GM19238 (cell line): ENCODE data around the gene SEMA4D.
A peak's percentile ranks its signal among the peaks of the same experiment; 100 is the strongest.

Source experiments
- DNase-seq: peaks from one replicate; pipeline ENCODE4 v3.0.0; 2011; ENCODE audit warnings: low spot score; ENCODE audit not compliant: insufficient read length

The SEMA4D gene

DNA sequence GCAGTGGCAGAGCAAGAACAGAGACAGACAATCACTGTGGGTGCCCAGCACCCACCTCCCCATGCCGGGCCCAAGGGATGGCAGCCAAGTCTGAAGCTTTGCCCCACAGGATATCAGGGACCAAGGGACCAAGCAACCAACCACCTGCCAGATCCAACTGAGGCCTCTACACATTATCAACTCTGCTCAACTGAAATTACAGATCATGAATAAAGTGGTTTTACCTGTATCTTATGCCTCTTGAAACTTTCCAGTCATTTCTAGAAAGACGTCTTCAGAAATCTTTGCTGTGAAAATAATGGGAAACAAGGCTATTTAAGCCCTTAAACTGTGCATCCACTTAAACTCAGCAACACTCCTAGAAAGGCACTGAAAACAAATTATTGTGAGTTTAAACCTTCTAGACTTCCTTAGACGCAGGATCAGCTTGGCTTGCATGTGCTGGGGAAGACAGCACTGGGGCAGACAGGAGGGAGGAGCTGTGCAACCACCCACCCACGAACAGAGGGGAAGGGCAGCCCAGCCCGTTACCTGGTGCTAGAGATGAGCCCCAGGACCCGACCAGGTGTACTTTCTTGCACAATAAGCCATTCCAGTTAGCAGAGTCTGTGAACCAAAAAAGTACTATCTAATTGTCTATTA, 80.0 kb downstream of the SEMA4D start:
- DNase-seq = no peak

DNA sequence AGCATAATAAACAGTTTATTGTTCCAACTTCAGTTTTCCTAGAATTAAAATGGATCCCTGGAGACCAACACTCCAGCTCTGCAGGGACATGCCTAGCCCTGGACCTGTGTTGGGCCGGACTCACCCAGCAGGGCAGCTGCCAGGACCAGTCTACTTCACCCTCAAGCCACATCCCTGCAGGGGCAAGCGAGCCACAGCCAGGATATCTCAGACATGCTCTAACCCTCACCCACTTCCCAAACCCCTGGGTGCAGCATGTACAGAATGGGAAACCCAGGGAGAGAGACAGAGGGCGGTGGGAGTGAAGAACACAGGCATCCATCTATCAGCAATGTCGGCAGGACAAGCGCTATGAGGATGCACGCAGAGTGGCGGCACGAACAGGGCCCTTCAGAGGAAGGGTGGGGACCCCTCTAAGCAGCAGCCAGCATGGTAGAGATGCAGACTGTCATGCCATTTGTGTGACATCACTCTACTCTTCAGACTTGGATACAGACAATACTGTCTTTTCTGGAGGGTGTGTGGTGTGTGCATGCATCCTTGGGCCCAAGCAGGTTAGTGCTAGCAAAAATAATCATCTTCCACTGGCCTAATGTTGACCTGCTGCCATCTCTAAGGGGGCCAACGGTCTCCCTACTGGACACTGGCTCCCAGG, 83.1 kb downstream of the SEMA4D start:
- DNase-seq = no peak

DNA sequence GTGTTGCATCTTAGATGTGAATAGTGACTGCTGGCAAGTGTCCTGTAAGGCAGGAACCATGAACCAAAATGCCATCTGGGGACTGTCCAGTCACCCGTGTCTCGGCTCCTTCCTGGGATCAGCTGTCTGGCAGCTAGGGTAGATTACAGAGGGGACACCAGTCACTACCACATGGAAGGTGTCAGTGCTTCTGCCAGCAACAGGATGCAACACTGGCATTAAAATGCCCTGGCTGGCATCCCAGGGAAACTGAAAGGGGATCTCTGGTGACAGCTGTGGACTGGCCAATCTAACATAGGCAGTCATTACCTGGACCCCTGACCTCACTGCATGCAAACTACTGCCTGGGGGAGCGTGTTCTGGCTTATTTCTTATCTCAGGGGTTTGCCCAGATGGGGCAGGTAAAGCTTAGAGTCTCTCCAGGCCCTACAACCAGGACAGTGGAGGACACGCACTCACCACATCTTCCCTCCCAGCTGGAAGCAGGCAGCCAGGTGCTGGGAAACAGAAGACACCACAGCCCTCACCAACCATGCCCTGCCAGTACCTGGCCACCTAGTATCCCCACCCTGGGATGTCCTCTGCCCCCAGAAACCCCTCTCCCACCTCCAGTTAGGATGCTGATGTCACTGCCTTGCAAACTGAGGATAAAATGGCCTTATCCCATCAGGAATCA, 83.8 kb downstream of the SEMA4D start:
- DNase-seq = no peak

DNA sequence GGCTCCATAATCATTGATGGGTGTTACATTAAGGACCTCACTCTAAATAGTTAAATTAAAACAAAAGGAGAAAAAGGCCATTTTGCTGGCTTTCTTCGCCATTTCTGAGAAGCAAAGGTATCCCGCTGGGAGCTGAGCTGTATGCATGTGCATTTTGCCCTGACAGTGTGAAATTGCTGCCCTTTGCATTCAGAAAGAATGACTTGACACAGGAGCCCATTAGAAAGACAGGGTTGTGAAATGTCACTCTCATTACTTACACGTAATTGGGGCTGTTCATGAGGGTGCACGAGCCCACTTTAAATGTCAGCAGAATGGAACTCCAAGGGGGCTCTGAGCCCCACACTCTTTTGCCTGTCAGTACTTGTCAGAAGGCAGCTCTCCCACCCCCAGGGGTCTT, 85.0 kb downstream of the SEMA4D start:
- no peak for DNase-seq

DNA sequence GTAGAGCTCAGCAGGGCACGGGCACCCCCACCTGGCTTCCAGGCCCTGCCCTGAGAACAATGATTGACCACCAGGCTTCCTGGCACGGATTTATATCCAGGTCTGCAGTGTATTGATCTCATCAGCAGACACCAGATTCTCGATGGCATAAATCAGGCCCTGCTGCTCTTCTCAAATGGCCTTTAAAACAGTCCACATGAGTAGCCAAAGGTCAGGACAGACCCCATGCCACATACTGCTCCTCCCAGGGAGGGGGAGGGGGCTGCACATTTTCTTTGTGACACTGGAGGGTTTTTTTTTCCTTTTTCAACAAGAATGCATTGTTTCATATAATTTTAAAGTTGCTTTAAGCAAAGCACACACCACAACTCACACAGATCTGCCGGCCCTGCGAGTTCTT, 85.4 kb downstream of the SEMA4D start:
- no peak for DNase-seq

DNA sequence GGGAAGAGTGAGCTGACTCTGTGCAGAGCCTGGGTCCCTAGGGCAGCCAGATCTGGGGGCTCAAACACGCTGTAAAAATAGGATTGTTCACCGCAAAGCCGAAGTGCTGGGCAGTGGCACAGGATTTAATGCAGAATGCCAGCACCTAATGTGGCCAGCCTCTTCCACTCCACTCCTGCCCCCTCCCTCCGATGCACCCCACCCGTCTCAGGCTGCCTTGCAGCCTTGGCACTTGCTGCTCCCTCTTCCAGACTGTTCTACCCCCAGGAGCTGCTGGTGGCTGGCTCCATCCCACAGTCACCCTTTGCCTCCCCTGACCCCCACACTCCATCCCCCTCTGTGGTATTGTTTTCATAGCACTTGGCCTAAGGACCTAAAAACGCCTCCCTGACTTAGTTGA, 86.2 kb downstream of the SEMA4D start:
- no peak for DNase-seq

DNA sequence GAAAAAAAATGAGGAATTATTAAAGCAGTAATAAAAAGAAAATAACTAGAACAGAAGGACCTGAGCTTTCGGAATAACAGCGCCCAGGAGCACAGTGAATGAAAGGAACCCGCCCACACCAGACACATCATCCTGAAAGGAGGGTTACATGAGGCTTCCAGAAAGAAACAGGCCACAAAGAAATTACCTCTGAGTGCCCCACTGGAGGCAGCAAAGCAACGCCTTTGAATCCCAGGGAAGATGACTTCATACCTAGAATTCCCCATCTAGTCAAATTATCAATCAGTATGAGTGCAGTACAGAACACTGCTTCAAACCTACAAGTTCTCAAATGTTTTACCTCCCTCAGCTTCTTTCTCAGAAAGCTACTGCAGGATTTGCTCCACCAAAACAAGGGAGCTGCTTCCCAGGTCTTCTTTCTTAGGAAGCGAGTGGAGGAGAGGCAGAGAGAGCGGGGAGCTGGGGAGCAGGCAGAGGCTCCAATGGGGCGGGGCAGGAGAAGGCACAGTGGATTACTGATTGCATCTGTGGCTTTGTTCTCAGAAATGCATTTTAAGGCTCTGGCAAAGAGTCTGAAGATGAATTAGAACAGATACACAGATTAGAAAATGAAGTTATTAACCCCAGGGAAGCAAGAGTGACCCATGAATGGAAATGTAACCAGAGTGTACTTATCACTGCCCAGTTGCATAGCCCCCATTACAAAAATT, 87.1 kb downstream of the SEMA4D start:
- DNase-seq = no peak

DNA sequence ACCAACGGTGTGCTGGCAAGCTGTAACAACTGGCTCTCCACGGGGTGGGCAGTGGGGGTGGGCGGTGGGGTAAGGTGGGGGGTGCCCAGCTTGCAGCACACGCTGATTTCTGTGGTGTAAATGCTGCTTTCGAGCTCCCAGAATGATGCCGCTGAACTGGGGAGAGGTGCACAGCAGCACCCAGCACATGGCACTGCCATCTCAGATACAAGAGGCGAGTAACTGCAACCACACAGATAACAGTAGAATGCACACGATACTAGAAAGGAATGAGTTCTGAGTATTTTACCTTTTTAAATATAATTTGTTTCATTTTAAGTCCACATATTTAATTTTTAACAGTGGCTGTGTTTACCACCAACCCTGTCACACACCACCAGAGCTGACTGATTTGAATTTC, 87.9 kb downstream of the SEMA4D start:
- DNase-seq = no peak

DNA sequence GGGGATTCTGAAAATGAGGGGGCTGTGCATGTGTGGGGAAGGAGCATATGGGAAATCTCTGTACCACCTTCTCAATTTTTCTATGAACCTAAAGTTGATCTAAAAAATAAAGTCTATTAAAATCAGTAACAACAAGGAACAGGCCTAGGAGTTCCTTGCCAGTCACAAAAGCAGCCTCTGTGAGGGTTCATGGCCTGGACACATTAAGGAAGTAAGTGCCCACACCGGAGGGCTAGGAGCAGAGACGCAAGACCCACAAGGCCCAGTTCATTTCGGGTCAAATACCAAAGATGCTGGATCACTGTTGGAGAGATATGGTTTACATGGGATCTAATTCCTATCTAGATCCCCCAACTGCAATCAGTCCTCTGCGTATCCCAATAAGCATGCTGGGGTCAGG, 88.4 kb downstream of the SEMA4D start:
- DNase-seq = no peak

DNA sequence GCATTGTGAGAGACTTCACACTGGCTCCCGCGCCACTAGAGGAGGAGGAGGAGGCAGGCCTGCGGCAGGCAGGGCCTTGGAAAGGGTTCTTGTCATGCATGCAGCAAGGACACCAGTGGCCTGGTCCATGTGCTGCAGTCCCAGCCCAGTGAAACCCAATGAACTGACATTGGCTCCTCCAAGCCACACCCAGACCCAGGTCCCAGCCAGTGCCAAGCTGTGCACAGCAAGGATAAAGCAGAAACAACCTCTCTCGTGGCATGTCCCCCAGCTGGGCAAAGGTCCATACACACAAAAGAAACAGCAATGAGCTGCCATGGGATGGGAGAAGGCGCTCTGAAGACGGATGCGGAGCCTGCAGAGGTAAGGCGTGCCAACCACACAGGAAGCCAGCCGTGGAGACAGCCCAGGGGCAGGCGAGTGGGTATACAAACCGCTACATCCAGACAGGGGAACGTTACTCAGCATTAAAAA, 89.2 kb downstream of the SEMA4D start:
- no peak for DNase-seq

DNA sequence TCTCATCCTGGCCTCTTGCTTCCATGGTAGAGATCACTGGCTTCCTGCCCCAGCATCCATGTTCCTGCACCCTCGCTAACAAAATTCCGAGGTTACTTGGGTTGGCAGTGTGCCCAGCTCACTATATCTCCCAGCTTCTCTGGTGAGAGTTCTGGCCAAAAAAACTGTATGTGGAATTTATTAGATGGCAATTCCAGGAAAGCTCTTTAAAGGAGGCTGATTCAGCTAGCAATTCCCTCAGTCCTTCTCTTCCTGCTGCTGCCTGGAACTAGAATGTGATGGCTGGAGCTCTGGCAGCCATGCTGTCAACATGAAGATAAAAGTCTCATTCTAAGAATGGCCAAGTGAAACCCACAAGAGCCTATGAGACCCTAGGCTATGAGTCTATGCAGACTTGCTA, 90.8 kb downstream of the SEMA4D start:
- no peak for DNase-seq

DNA sequence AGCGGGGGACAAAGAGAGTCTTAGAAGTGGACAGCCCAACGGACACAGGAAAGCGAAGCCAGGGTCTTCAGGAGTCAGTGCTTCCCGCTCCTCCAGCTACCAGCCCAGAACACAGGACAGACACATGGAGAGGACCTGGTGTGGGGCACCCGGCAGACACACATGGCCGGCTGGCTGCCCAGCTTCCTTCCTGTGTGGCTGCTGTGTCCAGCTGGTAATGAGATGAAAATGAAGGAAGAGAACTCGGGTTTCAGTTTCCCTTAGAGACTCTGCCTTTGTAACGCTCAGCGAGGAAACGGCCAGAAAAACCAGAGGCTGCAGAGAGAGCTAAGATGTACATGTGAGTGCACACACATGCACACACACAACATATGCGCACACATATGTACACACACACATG, 92.1 kb downstream of the SEMA4D start:
- DNase-seq = peak; percentile 65

DNA sequence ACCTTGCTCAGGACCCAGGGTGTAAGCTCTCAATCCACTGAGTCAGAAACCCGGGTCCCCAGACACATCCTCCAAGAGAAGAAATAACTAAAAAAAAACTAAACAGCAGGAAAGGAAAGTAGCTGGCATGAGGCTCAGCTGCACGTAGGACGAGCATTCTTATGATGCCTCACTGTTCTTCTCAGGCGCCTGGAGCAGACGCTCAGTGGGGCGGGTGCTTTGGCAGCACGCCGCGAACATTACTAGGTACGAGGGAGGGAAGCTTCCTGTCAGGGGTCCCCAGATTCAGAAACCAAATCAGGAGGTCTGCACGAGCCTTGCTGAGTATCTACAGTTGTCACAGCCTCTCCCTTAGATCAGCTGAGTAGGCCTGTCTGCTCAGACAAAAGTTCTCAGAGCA, 93.8 kb downstream of the SEMA4D start:
- no peak for DNase-seq

DNA sequence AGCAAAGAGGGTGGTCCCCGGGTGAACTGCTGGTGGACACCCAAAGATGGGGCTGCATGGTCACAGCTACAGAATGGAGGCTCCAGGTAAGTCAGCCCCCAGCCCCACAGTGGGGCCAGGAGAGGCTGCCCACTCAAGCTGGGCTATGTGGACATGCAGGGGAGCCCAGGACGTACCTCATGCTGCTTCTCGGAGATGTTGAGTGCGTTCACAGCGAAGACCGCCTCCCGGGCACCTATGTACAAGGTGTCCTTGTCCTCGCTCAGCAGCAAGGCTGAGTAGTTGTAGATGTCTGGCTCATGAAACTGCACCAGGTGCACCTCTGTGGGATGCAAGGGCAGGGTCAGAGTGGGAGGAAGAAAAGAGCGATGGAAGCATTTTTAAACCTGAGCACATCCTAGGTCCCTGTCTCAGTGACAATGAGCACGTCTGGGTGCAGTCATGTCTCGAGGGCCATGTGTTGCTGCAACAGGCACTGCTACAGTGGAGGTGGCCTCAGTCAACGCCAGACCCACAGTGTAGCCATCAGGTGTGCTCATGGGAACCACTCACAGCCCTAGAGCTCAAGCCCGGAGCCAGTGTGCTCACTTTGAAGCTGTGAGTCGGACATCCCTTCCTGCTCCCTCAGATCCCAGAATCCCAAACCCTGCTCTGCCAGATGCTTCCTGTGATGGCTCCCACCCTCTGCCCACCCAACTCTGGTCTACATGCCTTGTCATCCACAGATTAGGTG, 95.1 kb downstream of the SEMA4D start:
- no peak for DNase-seq

DNA sequence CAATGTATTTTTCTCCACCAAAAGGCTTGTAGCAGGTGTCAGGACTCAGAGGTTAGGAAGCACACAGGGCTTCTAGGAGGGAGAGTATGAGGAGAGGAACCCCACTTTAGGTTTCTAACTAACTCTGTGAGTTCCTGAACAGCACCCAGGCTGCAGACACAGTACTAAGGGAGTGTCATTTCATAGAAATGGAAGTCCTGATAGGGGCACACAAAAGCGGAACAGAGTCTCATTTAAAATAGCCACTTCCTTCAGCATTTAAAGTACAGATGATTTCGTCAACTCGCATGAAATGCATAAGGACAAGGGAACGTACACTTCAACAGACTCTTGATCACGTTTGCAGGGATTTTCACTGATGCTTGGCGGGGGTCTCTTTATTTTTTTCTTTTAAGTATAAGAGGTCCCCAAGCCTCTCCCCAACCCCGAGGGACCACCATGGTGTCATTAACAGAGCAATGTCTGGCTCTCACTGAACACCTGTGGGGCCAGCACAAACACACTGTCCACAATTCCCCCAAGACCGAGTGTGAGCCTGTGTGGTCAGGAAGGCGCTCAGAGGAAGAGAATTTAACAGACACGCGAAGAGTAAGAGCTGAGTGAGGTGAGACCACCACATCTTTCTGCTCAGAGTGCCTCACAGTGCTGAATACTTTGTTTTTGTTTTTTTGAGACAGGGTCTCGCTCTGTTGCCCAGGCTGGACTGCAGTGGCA, 97.4 kb downstream of the SEMA4D start:
- DNase-seq = no peak

DNA sequence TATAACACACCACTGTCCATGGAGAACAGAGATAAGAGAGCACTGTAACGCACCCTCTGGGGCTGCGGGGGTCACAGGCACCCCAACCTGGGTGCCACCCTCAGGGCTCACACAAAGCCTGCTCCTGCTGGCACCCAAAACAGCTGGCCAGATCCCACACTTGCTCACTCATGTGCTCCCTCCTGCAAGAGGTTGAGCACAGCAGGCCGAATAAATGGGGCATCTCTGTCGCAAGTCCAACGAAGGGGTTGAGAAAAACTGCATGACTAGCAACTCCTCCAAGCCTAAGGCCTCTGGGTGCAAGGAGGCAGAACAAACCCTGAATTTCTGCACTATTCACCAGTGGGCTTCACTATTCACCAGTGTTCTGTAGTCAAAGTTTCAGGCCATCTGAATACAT, 99.3 kb downstream of the SEMA4D start:
- DNase-seq = no peak

DNA sequence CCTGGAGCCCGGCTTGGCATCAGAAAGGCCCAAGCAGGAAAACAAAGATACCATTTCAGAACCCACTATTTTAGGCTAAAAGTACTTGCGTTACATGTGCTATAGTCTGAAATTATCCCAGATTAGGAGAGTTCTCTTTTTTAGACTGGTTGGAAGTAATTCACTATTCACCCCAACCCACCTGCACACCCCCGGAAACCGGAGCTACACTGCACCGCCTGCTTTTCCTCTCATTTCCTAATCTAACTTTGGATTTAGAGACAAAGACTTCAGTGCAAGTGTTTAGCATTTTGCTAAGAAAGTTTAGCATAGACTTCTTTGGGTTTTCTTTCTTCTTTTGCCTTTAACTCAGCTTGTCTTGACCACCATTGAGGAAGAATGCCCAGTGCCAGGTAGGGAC, 100.4 kb downstream of the SEMA4D start:
- no peak for DNase-seq

DNA sequence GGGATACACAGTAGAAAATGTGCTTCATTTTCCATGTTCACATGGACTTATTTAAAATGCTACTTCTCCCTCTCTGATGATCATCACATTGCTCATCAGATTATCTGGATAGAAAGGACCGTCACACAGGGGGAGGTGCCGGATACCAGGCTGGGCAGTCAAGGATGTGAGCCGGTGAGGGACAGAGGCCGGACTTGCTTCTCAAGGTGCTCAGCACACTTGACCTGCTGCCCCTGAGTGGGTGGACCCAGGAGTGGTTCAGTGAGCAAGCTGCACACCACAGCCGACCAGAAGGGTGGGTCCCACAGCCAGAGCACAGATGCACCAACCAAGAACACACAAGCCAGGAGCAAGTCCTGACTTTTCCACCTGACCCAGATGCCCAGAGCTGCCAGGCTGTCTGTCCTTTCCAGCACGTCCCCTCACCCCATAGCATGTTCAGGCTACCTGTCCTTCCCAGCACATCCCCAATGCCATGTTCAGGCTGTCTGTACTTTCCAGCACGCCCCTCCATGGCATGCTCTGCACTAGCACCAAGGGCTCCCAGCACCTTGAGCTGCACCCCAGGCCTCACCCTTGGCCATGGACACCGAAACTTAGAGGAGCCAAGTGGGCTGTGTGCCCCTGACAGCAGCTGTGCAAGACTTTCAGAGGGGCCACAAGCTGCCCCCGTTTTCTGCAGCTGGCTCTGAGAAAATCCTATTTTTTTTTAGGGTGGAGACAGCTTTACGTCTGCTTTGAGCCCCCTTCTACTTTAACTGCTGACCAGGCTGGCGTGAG, 101.8 kb downstream of the SEMA4D start:
- no peak for DNase-seq

DNA sequence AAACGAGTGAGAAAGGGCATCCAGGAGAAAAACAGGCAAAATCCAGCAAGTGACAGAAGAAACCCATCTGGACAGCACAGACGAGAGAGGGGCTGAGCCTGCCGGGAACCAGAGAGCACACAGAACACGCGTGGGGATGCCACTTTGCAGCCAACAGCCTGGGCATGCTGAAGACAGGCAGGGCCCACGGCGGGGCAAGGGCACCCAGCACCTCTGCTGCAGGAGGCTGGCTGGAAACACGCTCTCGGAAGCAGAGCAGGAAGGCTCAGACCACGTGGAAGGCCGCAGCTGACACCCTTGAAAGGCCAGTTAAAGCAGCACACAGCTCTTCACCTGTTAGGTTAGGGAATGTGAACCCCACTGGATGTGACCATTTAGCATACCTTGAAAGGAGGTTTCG, 103.5 kb downstream of the SEMA4D start:
- DNase-seq = no peak

DNA sequence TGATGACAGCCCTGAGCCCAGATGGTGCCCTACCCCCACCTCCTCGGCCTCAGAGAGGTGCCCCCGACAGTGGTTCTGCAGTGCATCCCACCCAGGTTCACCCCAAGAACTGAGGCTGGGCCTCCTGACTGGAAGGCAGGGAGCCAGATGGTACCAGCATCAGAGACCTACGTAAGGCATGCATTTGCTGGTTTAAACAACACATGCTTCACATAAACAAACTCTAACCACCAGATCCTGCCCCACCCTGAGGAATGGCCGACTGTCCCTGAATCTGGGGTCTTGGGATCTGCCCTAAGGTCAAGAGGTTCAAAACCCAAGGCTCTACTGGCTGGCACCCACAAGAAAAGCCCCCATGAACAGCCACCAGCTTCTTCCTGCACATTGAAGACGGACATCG, 106.3 kb downstream of the SEMA4D start:
- DNase-seq = no peak
